WTC11 (cell line): ENCODE data around the gene SNRPD2. TPM values are rescaled to one million over a fixed set of nuclear protein-coding genes. Genes with fewer than 3 reads are reported as not detected.

ENCODE experiments used
- ATAC-seq: fragments of 200-7000 bp; cut with Tn5 transposase; 2 replicates; pipeline ENCODE4 v1.10.0; 2021; ENCODE audit warnings: mild to moderate bottlenecking, moderate library complexity
- CTCF ChIA-PET: fragments of 300-600 bp; sonication (Branson Sonifier 250); formaldehyde crosslinking; loops from one replicate; lab custom pipeline; 2021; ENCODE audit warnings: antibody characterized with exemption; lab: Charles Lee
- POLR2A ChIA-PET: fragments of 350-600 bp; sonication (Branson Sonifier 250); formaldehyde crosslinking; loops from one replicate; lab custom pipeline; 2021; ENCODE audit warnings: antibody characterized with exemption; lab: Charles Lee
- DNase-seq: peaks from one replicate; pipeline ENCODE4 v3.0.0; 2021; ENCODE audit warnings: low spot score
- H3K27ac Mint-ChIP-seq: 2 replicates; pipeline ENCODE4 v1.8.0; 2021; ENCODE audit warnings: mixed read lengths
- H3K27me3 Mint-ChIP-seq: 2 replicates; pipeline ENCODE4 v1.8.0; 2021; ENCODE audit warnings: low read depth, mild to moderate bottlenecking, moderate library complexity, mixed read lengths
- H3K36me3 Mint-ChIP-seq: 2 replicates; pipeline ENCODE4 v1.8.0; 2021; ENCODE audit warnings: mixed read lengths
- H3K4me1 Mint-ChIP-seq: 2 replicates; pipeline ENCODE4 v1.8.0; 2022; ENCODE audit warnings: mixed read lengths
- H3K4me3 Mint-ChIP-seq: 2 replicates; pipeline ENCODE4 v1.8.0; 2021; ENCODE audit warnings: mild to moderate bottlenecking, moderate library complexity, mixed read lengths
- H3K9me3 Mint-ChIP-seq: 2 replicates; pipeline ENCODE4 v1.8.0; 2021; ENCODE audit warnings: mixed read lengths
- AFF4 ChIP-seq: sonication (generic); formaldehyde crosslinking; IDR thresholded peaks from 2 replicates; pipeline ENCODE4 v1.8.1; 2023; ENCODE audit warnings: mild to moderate bottlenecking, missing genetic modification reagents, borderline replicate concordance
- ATF6 ChIP-seq: sonication (generic); formaldehyde crosslinking; IDR thresholded peaks from 2 replicates; pipeline ENCODE4 v1.8.1; 2023; ENCODE audit warnings: mild to moderate bottlenecking, missing genetic modification reagents
- CBFB ChIP-seq: sonication (generic); formaldehyde crosslinking; IDR thresholded peaks from 2 replicates; pipeline ENCODE4 v1.8.1; 2022; ENCODE audit warnings: mild to moderate bottlenecking, low read depth, missing genetic modification reagents
- CTCF ChIP-seq: fragments of 200-600 bp; IDR thresholded peaks from 2 replicates; pipeline ENCODE4 v1.8.0; 2022; ENCODE audit warnings: antibody characterized with exemption
- E2F1 ChIP-seq: sonication (generic); formaldehyde crosslinking; IDR thresholded peaks from 2 replicates; pipeline ENCODE4 v1.8.0; 2022; ENCODE audit warnings: mild to moderate bottlenecking, missing genetic modification reagents
- FOXP1 ChIP-seq: sonication (generic); formaldehyde crosslinking; IDR thresholded peaks from 2 replicates; pipeline ENCODE4 v1.8.0; 2022; ENCODE audit warnings: missing genetic modification reagents, mild to moderate bottlenecking, moderate library complexity, borderline replicate concordance
- GTF2I ChIP-seq: fragments of 250-450 bp; sonication (Bioruptor Pico); conservative IDR thresholded peaks from 2 replicates; pipeline ENCODE4 v1.4.0; 2021; ENCODE audit warnings: mild to moderate bottlenecking
- HMGXB4 ChIP-seq: sonication (generic); formaldehyde crosslinking; IDR thresholded peaks from 2 replicates; pipeline ENCODE4 v1.8.1; 2023; ENCODE audit warnings: mild to moderate bottlenecking, moderate library complexity, missing genetic modification reagents
- JAZF1 ChIP-seq: fragments of 250-450 bp; sonication (Bioruptor Pico); IDR thresholded peaks from 2 replicates; pipeline ENCODE4 v1.9.0; 2021; ENCODE audit warnings: moderate library complexity, mild to moderate bottlenecking, inconsistent platforms
- MAX ChIP-seq: sonication (generic); formaldehyde crosslinking; IDR thresholded peaks from 2 replicates; pipeline ENCODE4 v1.8.0; 2022; ENCODE audit warnings: mild to moderate bottlenecking, missing genetic modification reagents
- NR1H2 ChIP-seq: sonication (generic); formaldehyde crosslinking; IDR thresholded peaks from 2 replicates; pipeline ENCODE4 v1.9.0; 2021; ENCODE audit warnings: mild to moderate bottlenecking, moderate library complexity, missing genetic modification reagents
- NR3C1 ChIP-seq: sonication (generic); formaldehyde crosslinking; conservative IDR thresholded peaks from 2 replicates; pipeline ENCODE4 v1.8.1; 2023; ENCODE audit warnings: low read depth, mild to moderate bottlenecking, missing genetic modification reagents
- OVOL2 ChIP-seq: fragments of 250-450 bp; sonication (Bioruptor Pico); IDR thresholded peaks from 2 replicates; pipeline ENCODE4 v1.9.0; 2021; ENCODE audit warnings: mild to moderate bottlenecking, borderline replicate concordance
- SP1 ChIP-seq: sonication (generic); formaldehyde crosslinking; conservative IDR thresholded peaks from 2 replicates; pipeline ENCODE4 v1.8.1; 2022; ENCODE audit warnings: missing genetic modification reagents
- USF1 ChIP-seq: sonication (generic); formaldehyde crosslinking; IDR thresholded peaks from 2 replicates; pipeline ENCODE4 v1.8.0; 2022; ENCODE audit warnings: mild to moderate bottlenecking, missing genetic modification reagents
- ZBTB43 ChIP-seq: sonication (generic); formaldehyde crosslinking; IDR thresholded peaks from 2 replicates; pipeline ENCODE4 v1.8.1; 2023; ENCODE audit warnings: mild to moderate bottlenecking, missing genetic modification reagents
- ZNF425 ChIP-seq: fragments of 250-450 bp; sonication (Bioruptor Pico); conservative IDR thresholded peaks from 2 replicates; pipeline ENCODE4 v1.9.0; 2021; ENCODE audit warnings: mild to moderate bottlenecking
- total RNA-seq: library from RNA; stranded (reverse); gene quantifications from 3 replicates; pipeline ENCODE4 v1.2.3, GENCODE V29; 2021

Gene SNRPD2
- total RNA-seq, 1 experiment from 2014 or later: 739 TPM

- peaks cover 18% of the 10 kb centered on the region for H3K4me1 Mint-ChIP-seq
- POLR2A ChIA-PET: interaction anchor here (0.5 to 4.9 kb wide), 15 partner anchors 8 to 253 kb away, joined by 3 to 33 read pairs (median 4); partner anchors contain the start of genes FBXO46, GIPR, QPCTL and SNRPD2
- TF ChIP-seq AFF4 (CRISPR knock-in tag): no peak
- TF ChIP-seq ZNF425 (CRISPR knock-in tag): no peak
- 0 out of 2 replicates have a peak, but pooled peaks have one; percentile 46 for TF ChIP-seq GTF2I (CRISPR knock-in tag)
- no peak for TF ChIP-seq HMGXB4
- no peak for TF ChIP-seq OVOL2
- TF ChIP-seq ZBTB43 (CRISPR knock-in tag): no peak
- TF ChIP-seq MAX (CRISPR knock-in tag): no peak
- no peak for TF ChIP-seq NR3C1 (CRISPR knock-in tag)
- TF ChIP-seq FOXP1: peak; percentile 30; the same call in 1 of the 2 replicates
- TF ChIP-seq E2F1 (CRISPR knock-in tag): no peak
- TF ChIP-seq USF1 (CRISPR knock-in tag): no peak
- TF ChIP-seq SP1 (CRISPR knock-in tag): peak; percentile 83
- no peak for TF ChIP-seq NR1H2 (CRISPR knock-in tag)
- TF ChIP-seq ATF6 (CRISPR knock-in tag): no peak
- TF ChIP-seq JAZF1 (CRISPR knock-in tag): no peak
- TF ChIP-seq CBFB: no peak
- no peak for TF ChIP-seq CTCF
- DNase-seq (peak; percentile 98), ATAC-seq (peak; percentile 89)
- H3K36me3 Mint-ChIP-seq: no peaks in the 10 kb centered on the region
- peaks cover 67% of the 10 kb centered on the region for H3K27me3 Mint-ChIP-seq
- H3K4me3 Mint-ChIP-seq: peak overlapping the region; percentile 83
- CTCF ChIA-PET: interaction anchor here (0.6 to 6.7 kb wide), 36 partner anchors 9 to 399 kb away, joined by 3 to 86 read pairs (median 4); partner anchors contain the start of genes EML2, FBXO46, GIPR and QPCTL
- peak overlapping the region; percentile 89 for H3K27ac Mint-ChIP-seq
- no peaks in the 10 kb centered on the region for H3K9me3 Mint-ChIP-seq
Observed at GRCh38 chr19:45677351-45678230, 14.2 kb downstream of the SNRPD2 start.
